Mesendoderm (in vitro differentiated cells): ENCODE data around the gene GAR1. TPM values are rescaled to one million over a fixed set of nuclear protein-coding genes. Genes with fewer than 3 reads are reported as not detected.
"Not testable (repeated sequence)": the region's sequence is repeated elsewhere in the genome, so short reads cannot be mapped to it uniquely, and the experiment has no call there.

Experiments
- DNase-seq: peaks from one replicate; pipeline ENCODE4 v3.0.0; 2013
- H2AK5ac ChIP-seq: 2 replicates; pipeline ENCODE4 v1.6.1; 2013; ENCODE audit warnings: low read length, inconsistent platforms
- H2BK120ac ChIP-seq: 2 replicates; pipeline ENCODE4 v1.6.1; 2013; ENCODE audit warnings: low read depth, mild to moderate bottlenecking, low read length, moderate library complexity, mixed read lengths
- H2BK15ac ChIP-seq: replicated peaks from 2 replicates; pipeline ENCODE4 v1.6.1; 2013; ENCODE audit warnings: low read depth, mild to moderate bottlenecking, moderate library complexity
- H2BK5ac ChIP-seq: 2 replicates; pipeline ENCODE4 v1.6.1; 2013; ENCODE audit warnings: low read length, inconsistent platforms
- H3K18ac ChIP-seq: 2 replicates; pipeline ENCODE4 v1.6.1; 2013; ENCODE audit warnings: mild to moderate bottlenecking, low read length, mixed read lengths
- H3K23ac ChIP-seq: one replicate; pipeline ENCODE4 v1.6.1; 2013; ENCODE audit warnings: low read length
- H3K27ac ChIP-seq: 2 replicates; pipeline ENCODE4 v1.5.1; 2013; ENCODE audit warnings: low read depth, mild to moderate bottlenecking, inconsistent platforms, low read length, moderate library complexity
- H3K27me3 ChIP-seq: 2 replicates; pipeline ENCODE4 v1.6.1; 2013; ENCODE audit warnings: low read length, control low read depth, mild to moderate bottlenecking, inconsistent platforms; ENCODE audit not compliant: insufficient read depth, poor library complexity
- H3K36me3 ChIP-seq: 2 replicates; pipeline ENCODE4 v1.6.1; 2013; ENCODE audit warnings: low read length, inconsistent platforms; ENCODE audit not compliant: control insufficient read depth, insufficient read depth
- H3K4ac ChIP-seq: one replicate; pipeline ENCODE4 v1.6.1; 2013; ENCODE audit warnings: low read depth, mild to moderate bottlenecking, low read length, moderate library complexity
- H3K4me1 ChIP-seq: 2 replicates; pipeline ENCODE4 v1.6.1; 2013; ENCODE audit warnings: low read depth, low read length, inconsistent platforms; ENCODE audit not compliant: control insufficient read depth
- H3K4me2 ChIP-seq: 2 replicates; pipeline ENCODE4 v1.6.1; 2013; ENCODE audit warnings: low read length
- H3K4me3 ChIP-seq: 2 replicates; pipeline ENCODE4 v1.5.1; 2013; ENCODE audit warnings: mild to moderate bottlenecking, low read length
- H3K56ac ChIP-seq: one replicate; pipeline ENCODE4 v1.6.1; 2013; ENCODE audit warnings: low read length
- H3K79me1 ChIP-seq: 2 replicates; pipeline ENCODE4 v1.6.1; 2013; ENCODE audit warnings: low read length, inconsistent platforms
- H3K79me2 ChIP-seq: 2 replicates; pipeline ENCODE4 v1.6.1; 2013; ENCODE audit warnings: mild to moderate bottlenecking, low read length; ENCODE audit not compliant: control insufficient read depth, insufficient read depth
- H3K9ac ChIP-seq: 2 replicates; pipeline ENCODE4 v1.6.1; 2013; ENCODE audit warnings: low read length, inconsistent platforms
- H4K5ac ChIP-seq: one replicate; pipeline ENCODE4 v1.6.1; 2013; ENCODE audit warnings: low read length
- H4K8ac ChIP-seq: one replicate; pipeline ENCODE4 v1.6.1; 2013; ENCODE audit warnings: low read depth, mild to moderate bottlenecking, control low read depth, low read length, moderate library complexity
- WGBS: extraction: QIAGEN DNeasy Blood & Tissue Kit; methylation state at CpG from one replicate; pipeline ENCODE4 v1.1.7; 2013; ENCODE audit warnings: low lambda C conversion rate, missing lambda C conversion rate; ENCODE audit not compliant: insufficient coverage; ENCODE audit errors: extremely low coverage; 5-methylcytosine and 5-hydroxymethylcytosine counted together
- polyA plus RNA-seq, 2 experiments: library from polyadenylated mRNA; stranded (reverse); fragments of 200-250 nt; gene quantifications; one replicate each; pipeline ENCODE4 v1.2.3, GENCODE V29; 2013

The GAR1 gene
- 121 TPM for polyA plus RNA-seq (2013, experiment 1 of 2)
- 120 TPM for polyA plus RNA-seq (2013, experiment 2 of 2)

- Histone ChIP-seq H3K4me3 (peak within 1 kb of the TSS; percentile 92), H3K79me1 (peaks cover 9% of the 10 kb centered on the region), H4K5ac (peak within 1 kb of the TSS; percentile 53), H3K79me2 (peaks cover 35% of the 10 kb centered on the region), H3K4me2 (peak within 1 kb of the TSS; percentile 88), H3K18ac (peak within 1 kb of the TSS; percentile 25), H3K4ac (peak within 1 kb of the TSS; percentile 85), H2BK5ac (peak within 1 kb of the TSS; percentile 54), H3K56ac (peak within 1 kb of the TSS; percentile 98), H2BK120ac (no peak within 1 kb of the TSS), H4K8ac (no peak within 1 kb of the TSS), H3K9ac (peak within 1 kb of the TSS; percentile 96), H3K27me3 (no peaks in the 10 kb centered on the region), H2BK15ac (no peak within 1 kb of the TSS), H2AK5ac (peak within 1 kb of the TSS; percentile 73), H3K27ac (peak within 1 kb of the TSS; percentile 53), H3K23ac (no peak within 1 kb of the TSS), H3K4me1 (peaks cover 4% of the 10 kb centered on the region), H3K36me3 (no peaks in the 10 kb centered on the region)
- peak; percentile 99 for DNase-seq
- WGBS, result no CpG with 5 or more reads among the region's 53 CpGs
Observed at GRCh38 chr4:109815151-109816081, at the start of gene GAR1. TSS of gene GAR1 (plus strand) at chr4:109815762. CDS start at chr4:109816165, 403 bp downstream.

DNA sequence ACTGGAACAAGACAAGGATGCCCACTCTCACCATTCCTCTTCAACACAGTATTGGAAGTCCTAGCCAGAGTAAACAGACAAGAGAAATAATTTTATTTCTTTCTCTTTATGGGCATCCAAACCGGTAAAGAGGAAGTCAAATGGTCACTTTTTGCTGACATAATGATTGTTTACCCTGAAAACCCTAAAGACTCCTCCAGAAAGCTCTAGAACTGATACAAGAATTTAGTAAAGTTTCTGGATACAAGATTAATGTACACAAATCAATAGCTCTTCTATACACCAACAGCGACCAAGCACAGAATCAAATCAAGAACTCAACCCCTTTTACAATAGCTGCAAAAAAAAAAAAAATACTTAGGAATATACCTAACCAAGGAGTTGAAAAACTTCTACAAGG lies 33.5 kb upstream of the GAR1 start:
- H3K56ac ChIP-seq, H4K5ac ChIP-seq, H3K18ac ChIP-seq, H4K8ac ChIP-seq, H2BK15ac ChIP-seq, H3K9ac ChIP-seq, H3K79me2 ChIP-seq, H3K27me3 ChIP-seq, H3K4me1 ChIP-seq, H2BK120ac ChIP-seq, H3K4me2 ChIP-seq, H3K4ac ChIP-seq, DNase-seq, H3K23ac ChIP-seq, H2AK5ac ChIP-seq, H3K4me3 ChIP-seq, H3K27ac ChIP-seq, H3K79me1 ChIP-seq, H3K36me3 ChIP-seq, H2BK5ac ChIP-seq: not testable (repeated sequence)
- WGBS, result no CpG with 5 or more reads among the region's 2 CpGs

DNA sequence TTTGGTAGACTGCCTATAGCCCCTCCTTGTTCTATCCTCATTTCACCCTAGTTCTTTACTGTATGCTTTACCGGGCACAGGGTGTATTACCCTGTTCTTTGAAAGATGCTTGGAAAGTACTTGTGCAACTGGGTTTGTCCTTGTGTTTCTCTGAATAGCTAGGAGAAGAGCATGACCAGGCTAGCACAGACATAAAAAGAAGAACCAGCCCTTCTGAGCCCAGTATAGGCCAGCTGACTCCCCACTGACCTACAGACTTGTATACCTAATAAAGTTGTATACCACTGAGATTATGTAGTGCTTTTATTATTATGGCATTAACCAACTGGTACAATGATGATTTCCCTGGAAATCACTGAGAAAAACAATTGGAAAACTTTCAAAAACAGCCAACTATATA lies 28.7 kb upstream of the GAR1 start:
- Histone ChIP-seq H3K4me3 (no peak overlapping the region), H3K27ac (no peak overlapping the region), H3K18ac (no peak overlapping the region), H3K36me3 (no peaks in the 10 kb centered on the region), H2BK120ac (no peak overlapping the region), H2BK15ac (no peak overlapping the region), H3K9ac (no peak overlapping the region), H3K79me1 (no peaks in the 10 kb centered on the region), H2BK5ac (no peak overlapping the region), H3K4me1 (no peaks in the 10 kb centered on the region), H3K4me2 (no peak overlapping the region), H3K56ac (no peak overlapping the region), H3K27me3 (no peaks in the 10 kb centered on the region), H3K79me2 (no peaks in the 10 kb centered on the region), H2AK5ac (no peak overlapping the region), H3K4ac (no peak overlapping the region), H4K5ac (no peak overlapping the region), H3K23ac (no peak overlapping the region), H4K8ac (no peak overlapping the region)
- no CpG with 5 or more reads among the region's 1 CpG for WGBS
- no peak for DNase-seq

DNA sequence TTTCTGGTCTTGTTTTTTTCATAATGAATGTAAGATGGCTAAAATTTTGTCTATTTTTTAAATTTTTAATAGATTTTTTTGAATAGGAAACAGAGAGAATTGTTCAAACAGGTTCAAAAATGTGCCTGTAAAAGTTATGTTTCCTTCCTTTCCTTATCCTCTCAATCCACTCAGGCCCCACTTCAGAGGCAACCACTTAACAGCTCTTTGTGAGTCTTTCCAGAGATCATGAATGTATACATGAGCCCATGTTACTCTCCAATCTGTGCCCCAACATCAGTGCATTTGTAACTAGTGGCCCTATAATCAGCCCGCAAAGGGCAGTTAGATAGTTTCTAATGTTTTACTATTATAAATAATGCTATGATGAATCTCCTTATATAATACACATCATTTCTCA lies 27.8 kb upstream of the GAR1 start:
- H3K9ac ChIP-seq, result no peak overlapping the region
- no peaks in the 10 kb centered on the region for H3K79me2 ChIP-seq
- no peak for DNase-seq
- H4K5ac ChIP-seq, result no peak overlapping the region
- H3K56ac ChIP-seq, result no peak overlapping the region
- H3K4me3 ChIP-seq, result no peak overlapping the region
- H2BK5ac ChIP-seq, result no peak overlapping the region
- H2AK5ac ChIP-seq, result no peak overlapping the region
- H3K79me1 ChIP-seq, result no peaks in the 10 kb centered on the region
- H3K27ac ChIP-seq, result no peak overlapping the region
- no peak overlapping the region for H3K4ac ChIP-seq
- H3K4me1 ChIP-seq, result no peaks in the 10 kb centered on the region
- WGBS, result no CpG with 5 or more reads among the region's 1 CpG
- H3K18ac ChIP-seq, result no peak overlapping the region
- H2BK15ac ChIP-seq, result no peak overlapping the region
- H3K4me2 ChIP-seq, result no peak overlapping the region
- H3K27me3 ChIP-seq, result no peaks in the 10 kb centered on the region
- H3K36me3 ChIP-seq, result no peaks in the 10 kb centered on the region
- H4K8ac ChIP-seq, result no peak overlapping the region
- H3K23ac ChIP-seq, result no peak overlapping the region
- H2BK120ac ChIP-seq, result no peak overlapping the region

DNA sequence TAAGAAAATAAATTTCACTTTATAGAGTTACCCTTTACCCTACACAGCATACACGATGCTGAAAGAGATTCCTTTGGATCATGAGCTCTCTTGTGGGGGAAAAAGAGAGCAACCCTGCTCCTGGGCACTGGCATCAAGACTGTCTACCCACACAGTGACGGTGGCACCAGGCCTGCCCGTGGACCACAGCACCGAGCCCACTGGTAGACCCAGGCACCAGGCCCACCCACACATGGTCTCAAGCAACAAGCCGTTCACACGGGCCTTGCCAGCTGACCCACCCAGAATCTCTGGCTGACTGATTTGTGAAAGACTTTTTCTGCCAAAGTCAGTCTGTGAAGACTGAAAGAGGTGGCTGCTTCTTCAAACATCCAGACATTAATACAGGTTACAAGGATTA lies 20.5 kb upstream of the GAR1 start:
- no peak overlapping the region for H3K18ac ChIP-seq
- H3K4ac ChIP-seq, result no peak overlapping the region
- no peak overlapping the region for H3K23ac ChIP-seq
- H3K4me3 ChIP-seq, result no peak overlapping the region
- H2BK120ac ChIP-seq, result no peak overlapping the region
- H3K79me1 ChIP-seq, result no peaks in the 10 kb centered on the region
- no peak for DNase-seq
- H3K56ac ChIP-seq, result no peak overlapping the region
- no peak overlapping the region for H3K4me2 ChIP-seq
- no peaks in the 10 kb centered on the region for H3K79me2 ChIP-seq
- H2BK5ac ChIP-seq, result no peak overlapping the region
- WGBS, result no CpG with 5 or more reads among the region's 6 CpGs
- H4K5ac ChIP-seq, result no peak overlapping the region
- no peaks in the 10 kb centered on the region for H3K4me1 ChIP-seq
- H2BK15ac ChIP-seq, result no peak overlapping the region
- H3K27me3 ChIP-seq, result no peaks in the 10 kb centered on the region
- no peak overlapping the region for H3K9ac ChIP-seq
- H3K27ac ChIP-seq, result no peak overlapping the region
- no peaks in the 10 kb centered on the region for H3K36me3 ChIP-seq
- H4K8ac ChIP-seq, result no peak overlapping the region
- no peak overlapping the region for H2AK5ac ChIP-seq
